ENCODE results near the gene FLNC.

FLNC gene, protein sequence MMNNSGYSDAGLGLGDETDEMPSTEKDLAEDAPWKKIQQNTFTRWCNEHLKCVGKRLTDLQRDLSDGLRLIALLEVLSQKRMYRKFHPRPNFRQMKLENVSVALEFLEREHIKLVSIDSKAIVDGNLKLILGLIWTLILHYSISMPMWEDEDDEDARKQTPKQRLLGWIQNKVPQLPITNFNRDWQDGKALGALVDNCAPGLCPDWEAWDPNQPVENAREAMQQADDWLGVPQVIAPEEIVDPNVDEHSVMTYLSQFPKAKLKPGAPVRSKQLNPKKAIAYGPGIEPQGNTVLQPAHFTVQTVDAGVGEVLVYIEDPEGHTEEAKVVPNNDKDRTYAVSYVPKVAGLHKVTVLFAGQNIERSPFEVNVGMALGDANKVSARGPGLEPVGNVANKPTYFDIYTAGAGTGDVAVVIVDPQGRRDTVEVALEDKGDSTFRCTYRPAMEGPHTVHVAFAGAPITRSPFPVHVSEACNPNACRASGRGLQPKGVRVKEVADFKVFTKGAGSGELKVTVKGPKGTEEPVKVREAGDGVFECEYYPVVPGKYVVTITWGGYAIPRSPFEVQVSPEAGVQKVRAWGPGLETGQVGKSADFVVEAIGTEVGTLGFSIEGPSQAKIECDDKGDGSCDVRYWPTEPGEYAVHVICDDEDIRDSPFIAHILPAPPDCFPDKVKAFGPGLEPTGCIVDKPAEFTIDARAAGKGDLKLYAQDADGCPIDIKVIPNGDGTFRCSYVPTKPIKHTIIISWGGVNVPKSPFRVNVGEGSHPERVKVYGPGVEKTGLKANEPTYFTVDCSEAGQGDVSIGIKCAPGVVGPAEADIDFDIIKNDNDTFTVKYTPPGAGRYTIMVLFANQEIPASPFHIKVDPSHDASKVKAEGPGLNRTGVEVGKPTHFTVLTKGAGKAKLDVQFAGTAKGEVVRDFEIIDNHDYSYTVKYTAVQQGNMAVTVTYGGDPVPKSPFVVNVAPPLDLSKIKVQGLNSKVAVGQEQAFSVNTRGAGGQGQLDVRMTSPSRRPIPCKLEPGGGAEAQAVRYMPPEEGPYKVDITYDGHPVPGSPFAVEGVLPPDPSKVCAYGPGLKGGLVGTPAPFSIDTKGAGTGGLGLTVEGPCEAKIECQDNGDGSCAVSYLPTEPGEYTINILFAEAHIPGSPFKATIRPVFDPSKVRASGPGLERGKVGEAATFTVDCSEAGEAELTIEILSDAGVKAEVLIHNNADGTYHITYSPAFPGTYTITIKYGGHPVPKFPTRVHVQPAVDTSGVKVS (N-terminal part only)

DNA sequence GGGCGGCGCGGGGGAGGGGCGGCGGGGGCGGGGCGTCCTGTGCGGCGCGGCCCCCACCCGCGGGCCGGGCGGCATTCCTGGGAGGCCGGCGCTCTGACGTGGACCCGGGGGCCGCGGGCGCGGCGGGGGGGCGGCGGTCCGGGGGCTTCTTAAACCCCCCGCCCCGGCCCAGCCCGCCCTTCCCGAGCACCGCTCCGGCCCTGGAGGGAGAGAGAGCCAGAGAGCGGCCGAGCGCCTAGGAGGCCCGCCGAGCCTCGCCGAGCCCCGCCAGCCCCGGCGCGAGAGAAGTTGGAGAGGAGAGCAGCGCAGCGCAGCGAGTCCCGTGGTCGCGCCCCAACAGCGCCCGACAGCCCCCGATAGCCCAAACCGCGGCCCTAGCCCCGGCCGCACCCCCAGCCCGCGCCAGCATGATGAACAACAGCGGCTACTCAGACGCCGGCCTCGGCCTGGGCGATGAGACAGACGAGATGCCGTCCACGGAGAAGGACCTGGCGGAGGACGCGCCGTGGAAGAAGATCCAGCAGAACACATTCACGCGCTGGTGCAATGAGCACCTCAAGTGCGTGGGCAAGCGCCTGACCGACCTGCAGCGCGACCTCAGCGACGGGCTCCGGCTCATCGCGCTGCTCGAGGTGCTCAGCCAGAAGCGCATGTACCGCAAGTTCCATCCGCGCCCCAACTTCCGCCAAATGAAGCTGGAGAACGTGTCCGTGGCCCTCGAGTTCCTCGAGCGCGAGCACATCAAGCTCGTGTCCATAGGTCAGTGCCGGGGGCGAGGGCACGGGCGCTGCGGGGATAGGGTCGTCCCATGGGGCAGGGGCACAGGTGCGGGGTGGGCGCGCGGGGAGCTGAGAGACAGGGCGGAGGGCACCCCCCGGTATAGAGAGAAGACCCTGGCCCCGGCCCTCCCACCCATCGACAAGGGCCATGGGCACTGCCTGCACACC lies at the start of gene FLNC:
Gene FLNC (plus strand): TSS at position 176 of the 947 bp plus-strand sequence. CDS start 232 bp downstream, at position 408.
- TF ChIP-seq, protein P1, sequence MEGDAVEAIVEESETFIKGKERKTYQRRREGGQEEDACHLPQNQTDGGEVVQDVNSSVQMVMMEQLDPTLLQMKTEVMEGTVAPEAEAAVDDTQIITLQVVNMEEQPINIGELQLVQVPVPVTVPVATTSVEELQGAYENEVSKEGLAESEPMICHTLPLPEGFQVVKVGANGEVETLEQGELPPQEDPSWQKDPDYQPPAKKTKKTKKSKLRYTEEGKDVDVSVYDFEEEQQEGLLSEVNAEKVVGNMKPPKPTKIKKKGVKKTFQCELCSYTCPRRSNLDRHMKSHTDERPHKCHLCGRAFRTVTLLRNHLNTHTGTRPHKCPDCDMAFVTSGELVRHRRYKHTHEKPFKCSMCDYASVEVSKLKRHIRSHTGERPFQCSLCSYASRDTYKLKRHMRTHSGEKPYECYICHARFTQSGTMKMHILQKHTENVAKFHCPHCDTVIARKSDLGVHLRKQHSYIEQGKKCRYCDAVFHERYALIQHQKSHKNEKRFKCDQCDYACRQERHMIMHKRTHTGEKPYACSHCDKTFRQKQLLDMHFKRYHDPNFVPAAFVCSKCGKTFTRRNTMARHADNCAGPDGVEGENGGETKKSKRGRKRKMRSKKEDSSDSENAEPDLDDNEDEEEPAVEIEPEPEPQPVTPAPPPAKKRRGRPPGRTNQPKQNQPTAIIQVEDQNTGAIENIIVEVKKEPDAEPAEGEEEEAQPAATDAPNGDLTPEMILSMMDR (IDR thresholded peaks at IDR 0.05; ENCODE audit: extremely low read depth, insufficient read depth, missing control alignments): no peak
- peak; percentile 49 for DNase-seq (ENCODE audit: low spot score)
- in situ Hi-C loops (cut with MboI; ENCODE audit: low pct_unique_long_range_greater_than_20kb, low sequenced_read_pairs, unreplicated experiment): no loop called here

GRCh38 chr7:128781126-128781525 lies 49.1 kb upstream of the FLNC start:
- DNase-seq (ENCODE audit: low spot score): no peak
- in situ Hi-C loops (cut with MboI; ENCODE audit: low pct_unique_long_range_greater_than_20kb, low sequenced_read_pairs, unreplicated experiment): no loop called here
- TF ChIP-seq, protein P1 (IDR thresholded peaks at IDR 0.05; ENCODE audit: extremely low read depth, insufficient read depth, missing control alignments): no peak

DNA sequence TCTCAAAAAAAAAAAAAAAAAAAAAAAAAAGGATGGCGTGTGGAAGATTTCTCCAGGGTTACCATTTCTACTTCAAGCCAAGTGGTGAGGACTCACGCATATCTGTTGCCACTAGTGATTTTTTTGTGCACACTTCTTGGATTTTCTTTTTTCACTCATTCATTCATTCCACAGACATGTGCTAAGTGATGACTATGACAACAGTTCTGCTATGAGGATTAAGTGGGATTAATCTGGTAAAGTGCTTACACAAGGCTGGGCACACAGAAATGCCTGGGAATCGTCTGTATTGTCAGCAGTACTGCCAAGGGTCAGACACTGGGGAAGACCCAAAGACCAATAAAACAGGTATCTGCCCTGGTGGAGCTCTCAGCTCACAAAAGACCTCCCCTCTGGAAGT lies 48.4 kb upstream of the FLNC start:
- DNase-seq (ENCODE audit: low spot score): no peak
- in situ Hi-C loops (cut with MboI; ENCODE audit: low pct_unique_long_range_greater_than_20kb, low sequenced_read_pairs, unreplicated experiment): no loop called here
- TF ChIP-seq, protein P1 (IDR thresholded peaks at IDR 0.05; ENCODE audit: extremely low read depth, insufficient read depth, missing control alignments): no peak

DNA sequence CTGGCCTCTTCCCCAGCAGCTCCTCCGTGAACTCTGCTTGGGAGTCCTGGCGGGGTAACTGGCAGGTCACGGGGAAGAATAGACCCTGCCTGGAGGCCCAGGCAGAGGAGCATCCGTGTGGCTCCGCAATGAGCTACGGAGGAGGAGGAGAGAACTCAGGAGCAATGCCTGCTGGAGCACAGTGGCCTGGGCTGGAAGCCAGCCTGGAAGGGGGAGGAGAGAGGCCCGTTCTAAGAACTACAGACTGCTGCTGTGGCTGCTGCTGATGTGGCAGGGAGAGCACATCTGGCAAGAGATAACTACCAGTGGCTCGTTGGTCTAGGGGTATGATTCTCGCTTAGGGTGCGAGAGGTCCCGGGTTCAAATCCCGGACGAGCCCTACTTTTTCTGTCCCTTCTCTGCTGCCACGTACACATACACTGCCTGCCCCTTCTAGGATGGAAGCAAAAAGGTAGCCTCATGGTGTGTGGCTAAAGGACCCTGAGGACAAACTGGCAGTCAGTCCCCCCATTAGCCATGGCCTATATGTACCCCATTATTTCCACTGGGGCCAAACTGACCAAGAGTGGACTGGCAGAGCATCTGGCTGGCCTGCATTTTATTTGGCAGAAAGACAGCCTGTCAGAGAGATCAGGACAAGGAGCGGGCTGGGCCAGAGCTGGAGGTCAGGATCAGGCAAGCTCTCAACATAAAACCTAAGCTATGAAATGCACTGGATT lies 46.9 kb upstream of the FLNC start:
- TF ChIP-seq, protein P1 (IDR thresholded peaks at IDR 0.05; ENCODE audit: extremely low read depth, insufficient read depth, missing control alignments): no peak
- DNase-seq (ENCODE audit: low spot score): no peak
- in situ Hi-C loops (cut with MboI; ENCODE audit: low pct_unique_long_range_greater_than_20kb, low sequenced_read_pairs, unreplicated experiment): no loop called here

DNA sequence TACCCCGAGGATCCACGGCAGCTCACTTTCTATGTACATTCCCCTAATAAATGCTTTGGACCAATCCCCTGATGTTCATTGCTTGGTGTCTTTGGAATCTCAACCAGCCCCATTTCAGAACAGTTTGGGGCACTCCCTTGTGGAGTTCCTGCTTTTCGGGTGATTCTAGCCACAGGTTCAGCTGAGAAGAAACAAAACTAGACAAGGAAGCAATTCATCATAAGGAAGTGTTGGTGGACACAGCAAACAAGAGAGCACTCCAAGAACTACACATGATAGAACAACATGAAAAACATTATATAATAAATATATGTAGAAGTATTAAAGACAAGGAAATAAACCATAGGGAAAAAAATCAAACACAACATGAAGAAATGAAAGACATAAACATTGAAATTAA lies 44.5 kb upstream of the FLNC start:
- in situ Hi-C loops (cut with MboI; ENCODE audit: low pct_unique_long_range_greater_than_20kb, low sequenced_read_pairs, unreplicated experiment): no loop called here
- DNase-seq (ENCODE audit: low spot score): no peak
- TF ChIP-seq, protein P1 (IDR thresholded peaks at IDR 0.05; ENCODE audit: extremely low read depth, insufficient read depth, missing control alignments): no peak

Data from GM13977 (cell line).